ENCODE measurements around the gene FAM78B. TPM values are rescaled to one million over a fixed set of nuclear protein-coding genes. Genes with fewer than 3 reads are reported as not detected.

The FAM78B gene
- total RNA-seq, 2 donors from 2014 or later, result 2.9 to 14.5 TPM

DNA sequence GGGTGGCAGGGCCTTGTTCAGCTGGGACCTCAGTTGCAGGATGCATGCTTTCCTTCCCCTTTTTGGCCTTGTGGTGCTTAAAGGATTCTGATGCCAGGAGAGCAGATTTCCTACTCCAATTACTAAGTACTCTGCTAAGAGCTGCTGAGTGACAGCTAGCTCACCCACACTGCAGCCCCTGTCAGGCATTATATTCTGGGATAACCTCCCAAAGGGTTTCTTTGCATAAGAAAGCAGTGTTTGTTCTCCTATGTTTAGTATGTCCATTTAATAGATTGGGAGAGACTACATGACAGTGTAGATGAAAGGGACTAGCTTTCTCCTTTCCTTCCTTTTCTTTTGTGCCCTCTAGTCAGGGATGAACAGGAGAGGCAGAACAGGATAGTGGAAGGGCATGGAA lies 100.7 kb downstream of the FAM78B start:
- no peak for DNase-seq
- intact Hi-C loops (cut with DNase I), result no loop called here
- H3K27ac ChIP-seq, result no peak overlapping the region
- no peaks in the 10 kb centered on the region for H3K4me1 ChIP-seq
- H3K4me3 ChIP-seq, result no peak overlapping the region
- TF ChIP-seq, protein P1, sequence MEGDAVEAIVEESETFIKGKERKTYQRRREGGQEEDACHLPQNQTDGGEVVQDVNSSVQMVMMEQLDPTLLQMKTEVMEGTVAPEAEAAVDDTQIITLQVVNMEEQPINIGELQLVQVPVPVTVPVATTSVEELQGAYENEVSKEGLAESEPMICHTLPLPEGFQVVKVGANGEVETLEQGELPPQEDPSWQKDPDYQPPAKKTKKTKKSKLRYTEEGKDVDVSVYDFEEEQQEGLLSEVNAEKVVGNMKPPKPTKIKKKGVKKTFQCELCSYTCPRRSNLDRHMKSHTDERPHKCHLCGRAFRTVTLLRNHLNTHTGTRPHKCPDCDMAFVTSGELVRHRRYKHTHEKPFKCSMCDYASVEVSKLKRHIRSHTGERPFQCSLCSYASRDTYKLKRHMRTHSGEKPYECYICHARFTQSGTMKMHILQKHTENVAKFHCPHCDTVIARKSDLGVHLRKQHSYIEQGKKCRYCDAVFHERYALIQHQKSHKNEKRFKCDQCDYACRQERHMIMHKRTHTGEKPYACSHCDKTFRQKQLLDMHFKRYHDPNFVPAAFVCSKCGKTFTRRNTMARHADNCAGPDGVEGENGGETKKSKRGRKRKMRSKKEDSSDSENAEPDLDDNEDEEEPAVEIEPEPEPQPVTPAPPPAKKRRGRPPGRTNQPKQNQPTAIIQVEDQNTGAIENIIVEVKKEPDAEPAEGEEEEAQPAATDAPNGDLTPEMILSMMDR (IDR thresholded peaks at IDR 0.05), result no peak
- TF ChIP-seq POLR2A (IDR thresholded peaks at IDR 0.05), result no peak
- H3K27me3 ChIP-seq, result no peaks in the 10 kb centered on the region
- H3K9me3 ChIP-seq, result no peaks in the 10 kb centered on the region
- H3K36me3 ChIP-seq (replicated peaks in 1 of 2; ENCODE audit: insufficient read depth in 1 of 2, low read depth in 2 of 2), result no peaks in the 10 kb centered on the region
- no peak for ATAC-seq

DNA sequence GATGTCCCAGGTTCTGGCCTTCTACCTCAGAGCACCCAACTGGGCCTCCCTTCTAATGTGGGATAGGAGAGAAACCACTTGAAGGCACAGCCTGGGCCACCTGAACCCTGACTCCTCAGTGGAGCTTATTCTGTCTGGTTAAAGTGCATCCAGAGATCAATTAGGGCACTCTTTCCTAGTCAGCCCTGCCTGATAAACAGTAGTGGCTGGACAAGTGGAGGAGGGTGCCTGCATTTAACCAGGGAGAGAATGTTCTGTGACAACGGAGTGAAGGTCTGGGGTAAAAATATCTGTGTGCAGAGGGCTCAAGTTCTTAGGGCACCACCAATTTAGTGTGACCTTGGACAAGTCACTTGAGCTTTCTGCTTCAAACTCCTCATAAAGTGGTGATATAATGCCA lies 101.8 kb downstream of the FAM78B start:
- DNase-seq, result no peak
- H3K27me3 ChIP-seq, result no peaks in the 10 kb centered on the region
- no peaks in the 10 kb centered on the region for H3K36me3 ChIP-seq (replicated peaks in 1 of 2; ENCODE audit: insufficient read depth in 1 of 2, low read depth in 2 of 2)
- intact Hi-C loops (cut with DNase I), result no loop called here
- H3K9me3 ChIP-seq, result no peaks in the 10 kb centered on the region
- no peaks in the 10 kb centered on the region for H3K4me1 ChIP-seq
- WGBS, 2 donors, result 61 to 65% methylated on average over 1 of the region's 1 CpG
- no peak overlapping the region for H3K4me3 ChIP-seq
- no peak overlapping the region for H3K27ac ChIP-seq
- no peak for ATAC-seq
- no peak for TF ChIP-seq POLR2A (IDR thresholded peaks at IDR 0.05)
- TF ChIP-seq, protein P1 (IDR thresholded peaks at IDR 0.05), result no peak

GRCh38 chr1:166064313-166064926 lies 102.4 kb downstream of the FAM78B start:
- no peaks in the 10 kb centered on the region for H3K36me3 ChIP-seq (replicated peaks in 1 of 2; ENCODE audit: insufficient read depth in 1 of 2, low read depth in 2 of 2)
- intact Hi-C loops (cut with DNase I), result no loop called here
- DNase-seq, result no peak
- no peak overlapping the region for H3K4me3 ChIP-seq
- no peaks in the 10 kb centered on the region for H3K27me3 ChIP-seq
- WGBS, 2 donors, result 79 to 86% methylated on average over 4 of the region's 4 CpGs
- no peaks in the 10 kb centered on the region for H3K4me1 ChIP-seq
- no peak overlapping the region for H3K27ac ChIP-seq
- TF ChIP-seq POLR2A (IDR thresholded peaks at IDR 0.05), result no peak
- TF ChIP-seq, protein P1 (IDR thresholded peaks at IDR 0.05), result no peak
- ATAC-seq, result no peak
- no peaks in the 10 kb centered on the region for H3K9me3 ChIP-seq

DNA sequence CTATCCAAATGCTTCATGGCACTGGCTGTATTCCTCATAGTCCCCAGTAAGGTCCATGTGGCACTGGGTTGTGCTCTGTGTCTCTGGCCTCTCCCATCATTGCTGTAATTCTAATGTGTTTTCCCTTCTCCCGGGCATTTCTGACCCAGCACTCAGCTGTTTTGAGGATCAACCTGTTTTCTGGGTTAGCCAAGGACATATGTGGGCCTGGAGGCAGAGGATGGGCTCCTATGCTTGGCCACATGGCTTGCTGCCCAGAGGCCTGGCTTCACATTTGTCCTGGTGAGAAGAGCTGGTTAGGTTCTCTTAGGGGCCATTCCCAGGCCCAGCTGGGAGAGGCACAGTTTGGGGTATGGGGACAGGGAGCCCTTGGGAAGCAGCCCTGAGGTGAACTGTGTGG lies 103.1 kb downstream of the FAM78B start:
- no peaks in the 10 kb centered on the region for H3K4me1 ChIP-seq
- no peaks in the 10 kb centered on the region for H3K9me3 ChIP-seq
- no peak for ATAC-seq
- H3K36me3 ChIP-seq (replicated peaks in 1 of 2; ENCODE audit: insufficient read depth in 1 of 2, low read depth in 2 of 2), result no peaks in the 10 kb centered on the region
- intact Hi-C loops (cut with DNase I), result no loop called here
- TF ChIP-seq, protein P1 (IDR thresholded peaks at IDR 0.05), result no peak
- no peak for TF ChIP-seq POLR2A (IDR thresholded peaks at IDR 0.05)
- no peak for DNase-seq
- no peak overlapping the region for H3K4me3 ChIP-seq
- no peaks in the 10 kb centered on the region for H3K27me3 ChIP-seq
- 39 to 64% methylated on average over 1 of the region's 1 CpG for WGBS, 2 donors
- H3K27ac ChIP-seq, result no peak overlapping the region

DNA sequence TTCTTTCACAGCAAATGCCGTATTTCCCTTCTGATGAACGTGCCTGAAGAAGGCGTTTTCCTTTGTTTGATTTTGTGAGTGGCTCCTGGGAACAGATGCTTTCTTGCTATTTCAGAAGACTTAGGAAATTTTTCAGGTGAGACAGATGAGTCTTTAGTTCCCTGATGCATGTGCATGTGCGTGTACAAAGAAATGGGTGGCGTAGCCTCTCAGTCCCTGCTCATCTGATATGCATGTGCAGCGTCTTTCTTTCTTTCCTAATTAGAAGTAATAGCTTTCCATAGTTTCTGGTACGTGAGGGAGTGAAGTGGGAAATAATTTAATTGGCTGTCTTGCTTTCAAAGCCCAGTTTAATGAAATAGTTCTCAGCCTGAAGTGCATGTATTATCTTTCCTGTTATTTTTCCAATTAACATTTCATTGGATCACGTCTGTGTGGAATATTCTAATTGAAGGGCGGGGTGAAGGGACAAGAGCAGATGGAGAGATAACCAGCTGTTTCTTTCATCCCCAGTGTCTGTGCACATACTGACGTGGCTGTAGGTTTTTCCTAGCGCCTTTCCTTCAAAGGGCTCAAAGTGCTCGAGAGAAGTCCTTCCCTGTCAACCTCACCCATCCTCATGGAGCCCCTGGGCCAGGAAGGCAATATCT lies 104.3 kb downstream of the FAM78B start:
- Histone ChIP-seq H3K27me3 (no peaks in the 10 kb centered on the region), H3K4me1 (no peaks in the 10 kb centered on the region), H3K9me3 (no peaks in the 10 kb centered on the region), H3K36me3 (replicated peaks in 1 of 2; ENCODE audit: insufficient read depth in 1 of 2, low read depth in 2 of 2) (no peaks in the 10 kb centered on the region), H3K27ac (no peak overlapping the region), H3K4me3 (no peak overlapping the region)
- DNase-seq (no peak), ATAC-seq (no peak)
- WGBS, 2 donors, result 59 to 66% methylated on average over 12 of the region's 12 CpGs
- TF ChIP-seq, protein P1 (IDR thresholded peaks at IDR 0.05), result no peak
- no peak for TF ChIP-seq POLR2A (IDR thresholded peaks at IDR 0.05)
- intact Hi-C loops (cut with DNase I), result no loop called here
